ENCODE measurements around the gene LRIG3.

- TF ChIP-seq CTCF (IDR thresholded peaks at IDR 0.05; ENCODE audit: poor library complexity, severe bottlenecking), result no peak
- no peak for TF ChIP-seq EP300 (conservative IDR thresholded peaks at IDR 0.05; ENCODE audit: poor library complexity, severe bottlenecking)
- no peak for TF ChIP-seq SMC3 (conservative IDR thresholded peaks at IDR 0.05; ENCODE audit: poor library complexity)
These were observed 43.5 kb upstream of the LRIG3 start for GRCh38 chr12:58963844-58964243.
